Measurements from ENCODE around the gene VTCN1. TPM values are rescaled to one million over a fixed set of nuclear protein-coding genes. Genes with fewer than 3 reads are reported as not detected.

VTCN1 gene
- total and polyA plus RNA-seq, 9 donors, result 0.04 to 2.0 (median 0.11) TPM; not detected in 1

- no peaks in the 10 kb centered on the region for H3K9me3 ChIP-seq (replicated peaks; ENCODE audit: control insufficient read depth, low read depth, low read length)
- no peaks in the 10 kb centered on the region for H3K36me3 ChIP-seq (ENCODE audit: control insufficient read depth, insufficient read depth, low read length)
- H3K4me3 ChIP-seq (ENCODE audit: low read length), result no peak overlapping the region
- no peaks in the 10 kb centered on the region for H3K27me3 ChIP-seq (ENCODE audit: control insufficient read depth, insufficient read depth, low read length)
- H3K27ac ChIP-seq (ENCODE audit: low read length), result peak overlapping the region; percentile 51
- DNase-seq, result no peak
- WGBS (ENCODE audit: insufficient coverage), result 13% methylated on average over 1 of the region's 4 CpGs
- H3K4me1 ChIP-seq (ENCODE audit: control insufficient read depth, insufficient read depth, low read length), result peaks cover 14% of the 10 kb centered on the region
Observed at GRCh38 chr1:117147341-117147831, 63.3 kb downstream of the VTCN1 start.

DNA sequence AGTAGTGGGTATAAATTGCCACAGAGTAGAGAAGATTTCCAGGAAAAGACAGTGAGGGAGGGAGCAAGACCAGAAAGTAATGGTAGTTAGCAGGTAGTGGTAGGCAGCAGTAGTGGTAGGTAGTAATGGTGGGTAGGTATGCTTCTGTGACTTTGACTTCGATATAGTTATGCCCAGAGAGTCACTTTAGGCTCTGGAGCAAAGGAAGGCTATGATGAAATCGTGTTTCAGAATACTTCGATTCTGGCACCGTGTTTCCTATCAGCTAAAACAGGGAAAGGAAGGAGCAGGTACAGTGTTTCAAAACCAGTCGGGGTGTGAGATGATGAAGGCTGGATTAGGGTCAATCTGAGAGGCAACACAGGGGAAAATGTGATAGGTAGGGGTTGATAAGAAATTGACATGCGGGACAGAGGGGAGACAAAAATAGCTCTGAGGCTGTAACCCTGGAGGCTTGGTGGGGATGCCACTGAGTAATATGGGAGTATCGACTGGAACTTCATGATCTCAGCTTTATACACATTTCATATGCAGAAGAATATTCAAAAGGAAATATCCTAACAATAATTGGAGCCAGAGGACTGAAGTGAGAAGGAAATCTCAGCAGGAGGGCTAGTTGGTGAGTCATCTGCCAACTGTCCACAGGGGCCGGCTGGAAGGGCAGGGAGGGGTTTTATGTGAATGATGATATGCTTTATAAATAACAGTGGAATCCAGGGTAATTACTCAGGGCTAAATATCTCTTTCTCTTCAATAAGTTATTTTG lies 64.0 kb downstream of the VTCN1 start:
- WGBS (ENCODE audit: insufficient coverage), result 89% methylated on average over 6 of the region's 8 CpGs
- H3K9me3 ChIP-seq (replicated peaks; ENCODE audit: control insufficient read depth, low read depth, low read length), result no peaks in the 10 kb centered on the region
- H3K4me3 ChIP-seq (ENCODE audit: low read length), result no peak overlapping the region
- H3K27me3 ChIP-seq (ENCODE audit: control insufficient read depth, insufficient read depth, low read length), result no peaks in the 10 kb centered on the region
- peak; percentile 30 for DNase-seq
- H3K4me1 ChIP-seq (ENCODE audit: control insufficient read depth, insufficient read depth, low read length), result peaks cover 14% of the 10 kb centered on the region
- no peaks in the 10 kb centered on the region for H3K36me3 ChIP-seq (ENCODE audit: control insufficient read depth, insufficient read depth, low read length)
- peak overlapping the region; percentile 49 for H3K27ac ChIP-seq (ENCODE audit: low read length)

- Histone ChIP-seq H3K27ac (ENCODE audit: low read length) (no peak overlapping the region), H3K27me3 (ENCODE audit: control insufficient read depth, insufficient read depth, low read length) (no peaks in the 10 kb centered on the region), H3K9me3 (replicated peaks; ENCODE audit: control insufficient read depth, low read depth, low read length) (no peaks in the 10 kb centered on the region), H3K4me3 (ENCODE audit: low read length) (no peak overlapping the region), H3K4me1 (ENCODE audit: control insufficient read depth, insufficient read depth, low read length) (peaks cover 14% of the 10 kb centered on the region), H3K36me3 (ENCODE audit: control insufficient read depth, insufficient read depth, low read length) (no peaks in the 10 kb centered on the region)
- no peak for DNase-seq
- no CpG with 5 or more reads among the region's 2 CpGs for WGBS (ENCODE audit: insufficient coverage)
Observed at GRCh38 chr1:117146072-117146471, 64.7 kb downstream of the VTCN1 start.

DNA sequence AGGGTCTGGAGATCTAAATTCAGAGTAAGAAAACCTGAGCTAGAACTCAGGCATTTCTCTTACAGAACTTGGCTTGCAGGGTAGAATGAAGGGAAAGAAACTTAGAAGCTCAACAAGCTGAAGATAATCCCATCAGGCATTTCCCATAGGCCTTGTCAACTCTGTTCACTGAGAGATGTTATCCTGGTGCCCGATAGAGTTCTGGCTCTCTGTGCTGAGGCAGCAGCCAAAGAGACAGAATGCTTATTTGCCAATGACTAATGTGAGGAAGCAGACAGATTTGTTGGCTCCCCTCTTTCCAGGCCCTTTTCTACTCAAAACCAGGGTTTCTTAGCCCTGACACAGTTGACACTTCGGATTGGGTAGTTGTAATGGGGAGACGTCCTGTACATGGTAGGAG lies 66.9 kb downstream of the VTCN1 start:
- H3K4me3 ChIP-seq (ENCODE audit: low read length), result no peak overlapping the region
- H3K36me3 ChIP-seq (ENCODE audit: control insufficient read depth, insufficient read depth, low read length), result no peaks in the 10 kb centered on the region
- no peak for DNase-seq
- no peak overlapping the region for H3K27ac ChIP-seq (ENCODE audit: low read length)
- WGBS (ENCODE audit: insufficient coverage), result 80% methylated on average over 1 of the region's 3 CpGs
- no peaks in the 10 kb centered on the region for H3K27me3 ChIP-seq (ENCODE audit: control insufficient read depth, insufficient read depth, low read length)
- peaks cover 14% of the 10 kb centered on the region for H3K4me1 ChIP-seq (ENCODE audit: control insufficient read depth, insufficient read depth, low read length)
- H3K9me3 ChIP-seq (replicated peaks; ENCODE audit: control insufficient read depth, low read depth, low read length), result no peaks in the 10 kb centered on the region

DNA sequence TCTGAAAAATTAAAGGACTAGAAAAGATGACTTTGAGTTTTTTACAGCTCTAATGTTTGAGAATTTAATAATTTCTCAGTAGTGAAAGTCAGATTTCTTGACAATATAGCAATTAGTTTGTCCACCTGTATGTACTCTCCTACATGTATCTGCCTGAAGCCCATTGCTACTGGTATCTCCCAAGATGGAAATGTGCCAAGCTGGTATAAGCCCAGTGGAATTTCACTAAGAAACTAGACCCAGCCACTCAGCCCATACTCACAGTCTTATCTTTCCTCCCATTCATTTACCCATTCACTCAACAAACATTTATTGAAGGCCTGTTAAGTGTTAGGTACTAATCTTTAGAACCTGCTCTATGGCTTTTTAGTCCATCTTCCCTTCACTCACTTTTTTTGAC lies 67.6 kb downstream of the VTCN1 start:
- H3K27me3 ChIP-seq (ENCODE audit: control insufficient read depth, insufficient read depth, low read length), result no peaks in the 10 kb centered on the region
- no peak for DNase-seq
- H3K36me3 ChIP-seq (ENCODE audit: control insufficient read depth, insufficient read depth, low read length), result no peaks in the 10 kb centered on the region
- no peak overlapping the region for H3K27ac ChIP-seq (ENCODE audit: low read length)
- H3K9me3 ChIP-seq (replicated peaks; ENCODE audit: control insufficient read depth, low read depth, low read length), result no peaks in the 10 kb centered on the region
- no peak overlapping the region for H3K4me3 ChIP-seq (ENCODE audit: low read length)
- peaks cover 12% of the 10 kb centered on the region for H3K4me1 ChIP-seq (ENCODE audit: control insufficient read depth, insufficient read depth, low read length)

DNA sequence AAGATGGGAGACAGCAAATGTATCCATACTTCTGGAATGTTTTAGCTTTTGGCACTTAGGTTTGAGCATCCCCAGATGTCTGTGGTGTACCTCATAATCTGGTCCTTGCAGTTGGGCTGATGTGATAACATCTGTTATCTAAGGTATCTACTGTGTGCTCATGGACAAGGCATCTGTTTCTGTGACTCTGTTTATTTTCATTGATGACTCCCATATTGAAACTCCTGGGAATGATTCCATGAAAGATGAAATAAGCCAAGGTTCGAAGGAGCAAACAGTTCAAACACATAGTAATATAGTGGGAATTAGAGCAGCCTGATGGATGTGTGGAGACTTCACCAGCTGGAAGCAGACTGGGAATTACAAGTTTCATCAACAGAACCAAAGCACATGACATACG lies 68.5 kb downstream of the VTCN1 start:
- H3K27me3 ChIP-seq (ENCODE audit: control insufficient read depth, insufficient read depth, low read length), result no peaks in the 10 kb centered on the region
- peaks cover 11% of the 10 kb centered on the region for H3K4me1 ChIP-seq (ENCODE audit: control insufficient read depth, insufficient read depth, low read length)
- H3K9me3 ChIP-seq (replicated peaks; ENCODE audit: control insufficient read depth, low read depth, low read length), result no peaks in the 10 kb centered on the region
- no peak overlapping the region for H3K4me3 ChIP-seq (ENCODE audit: low read length)
- no peak for DNase-seq
- WGBS (ENCODE audit: insufficient coverage), result no CpG with 5 or more reads among the region's 2 CpGs
- H3K27ac ChIP-seq (ENCODE audit: low read length), result no peak overlapping the region
- H3K36me3 ChIP-seq (ENCODE audit: control insufficient read depth, insufficient read depth, low read length), result no peaks in the 10 kb centered on the region

DNA sequence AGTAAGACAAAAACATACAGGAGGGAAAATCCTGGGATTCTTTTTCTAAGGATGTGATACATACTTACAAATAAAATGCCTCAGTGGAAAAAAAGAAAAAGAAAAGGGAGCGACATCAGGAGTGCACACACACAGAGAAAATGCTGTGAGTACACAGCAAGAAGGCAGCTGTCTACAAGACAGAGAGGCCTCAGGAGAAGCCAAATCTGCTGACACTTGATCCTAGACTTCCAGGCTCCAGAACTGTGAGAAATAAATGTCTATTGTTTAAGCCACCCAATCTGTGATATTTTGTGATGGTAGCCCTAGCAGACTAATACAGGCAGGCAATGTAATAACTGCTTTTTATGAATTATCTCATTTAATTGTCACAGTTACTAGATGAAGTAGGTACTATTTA lies 72.2 kb downstream of the VTCN1 start:
- 60% methylated on average over 1 of the region's 1 CpG for WGBS (ENCODE audit: insufficient coverage)
- H3K4me1 ChIP-seq (ENCODE audit: control insufficient read depth, insufficient read depth, low read length), result peaks cover 8% of the 10 kb centered on the region
- H3K4me3 ChIP-seq (ENCODE audit: low read length), result no peak overlapping the region
- no peaks in the 10 kb centered on the region for H3K27me3 ChIP-seq (ENCODE audit: control insufficient read depth, insufficient read depth, low read length)
- DNase-seq, result peak; percentile 34
- H3K27ac ChIP-seq (ENCODE audit: low read length), result peak overlapping the region; percentile 35
- no peaks in the 10 kb centered on the region for H3K36me3 ChIP-seq (ENCODE audit: control insufficient read depth, insufficient read depth, low read length)
- no peaks in the 10 kb centered on the region for H3K9me3 ChIP-seq (replicated peaks; ENCODE audit: control insufficient read depth, low read depth, low read length)

GRCh38 chr1:117138106-117138505 lies 72.6 kb downstream of the VTCN1 start:
- H3K4me3 ChIP-seq (ENCODE audit: low read length), result no peak overlapping the region
- peak overlapping the region; percentile 35 for H3K27ac ChIP-seq (ENCODE audit: low read length)
- H3K36me3 ChIP-seq (ENCODE audit: control insufficient read depth, insufficient read depth, low read length), result no peaks in the 10 kb centered on the region
- no peak for DNase-seq
- peaks cover 8% of the 10 kb centered on the region for H3K4me1 ChIP-seq (ENCODE audit: control insufficient read depth, insufficient read depth, low read length)
- 86% methylated on average over 3 of the region's 3 CpGs for WGBS (ENCODE audit: insufficient coverage)
- H3K9me3 ChIP-seq (replicated peaks; ENCODE audit: control insufficient read depth, low read depth, low read length), result no peaks in the 10 kb centered on the region
- H3K27me3 ChIP-seq (ENCODE audit: control insufficient read depth, insufficient read depth, low read length), result no peaks in the 10 kb centered on the region

- no peak for DNase-seq
- Histone ChIP-seq H3K27me3 (ENCODE audit: control insufficient read depth, insufficient read depth, low read length) (no peaks in the 10 kb centered on the region), H3K27ac (ENCODE audit: low read length) (no peak overlapping the region), H3K4me3 (ENCODE audit: low read length) (no peak overlapping the region), H3K36me3 (ENCODE audit: control insufficient read depth, insufficient read depth, low read length) (no peaks in the 10 kb centered on the region), H3K4me1 (ENCODE audit: control insufficient read depth, insufficient read depth, low read length) (peaks cover 8% of the 10 kb centered on the region), H3K9me3 (replicated peaks; ENCODE audit: control insufficient read depth, low read depth, low read length) (no peaks in the 10 kb centered on the region)
- WGBS (ENCODE audit: insufficient coverage), result 33% methylated on average over 1 of the region's 3 CpGs
Observed at GRCh38 chr1:117137281-117137855, 73.4 kb downstream of the VTCN1 start.

DNA sequence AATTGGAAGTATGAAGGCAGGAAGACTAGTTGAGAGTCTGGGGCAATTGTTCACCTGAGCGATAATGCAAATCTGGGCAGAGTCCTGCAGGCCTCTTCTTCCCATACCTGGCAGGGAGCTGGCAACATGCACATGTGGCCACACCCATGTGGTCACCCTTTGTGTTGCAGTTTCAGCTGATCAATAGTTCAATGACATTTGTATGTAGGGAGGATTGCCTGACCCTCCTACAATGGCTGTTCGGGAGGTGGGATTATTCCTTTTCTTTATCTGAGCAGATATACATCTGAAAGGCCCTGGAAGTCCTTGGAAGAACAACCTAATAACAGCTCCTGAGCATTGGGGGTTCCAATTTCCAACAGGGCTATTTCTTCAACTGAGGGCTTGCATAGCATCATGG lies 74.0 kb downstream of the VTCN1 start:
- Histone ChIP-seq H3K4me3 (ENCODE audit: low read length) (no peak overlapping the region), H3K9me3 (replicated peaks; ENCODE audit: control insufficient read depth, low read depth, low read length) (no peaks in the 10 kb centered on the region), H3K4me1 (ENCODE audit: control insufficient read depth, insufficient read depth, low read length) (peaks cover 8% of the 10 kb centered on the region), H3K27me3 (ENCODE audit: control insufficient read depth, insufficient read depth, low read length) (no peaks in the 10 kb centered on the region), H3K36me3 (ENCODE audit: control insufficient read depth, insufficient read depth, low read length) (no peaks in the 10 kb centered on the region), H3K27ac (ENCODE audit: low read length) (no peak overlapping the region)
- no peak for DNase-seq
- WGBS (ENCODE audit: insufficient coverage), result no CpG with 5 or more reads among the region's 2 CpGs

Data from muscle of leg (tissue), 11 donors.